Adrenal gland (tissue), 12 donors: Measurements from ENCODE around the gene RPS14. TPM values are rescaled to one million over a fixed set of nuclear protein-coding genes. Genes with fewer than 3 reads are reported as not detected.

Experiments used
- DNase-seq, 7 donors: peaks; one replicate each; pipeline ENCODE4 v3.0.0-alpha.2; 2019 to 2020
- H3K27ac ChIP-seq, 5 donors: fragments of 200-600 bp; sonication (generic) in 4 of 5; 1 replicate in 3 of 5; 2 replicates in 2 of 5; pipeline versions ENCODE4 v1.5.1 to v1.8.0; 2016 to 2020; ENCODE audit warnings: mild to moderate bottlenecking in 1 of 5
- H3K27me3 ChIP-seq: fragments of 200-600 bp; 2 replicates; pipeline ENCODE4 v1.8.0; 2021
- H3K36me3 ChIP-seq, 2 donors: fragments of 200-600 bp; replicated peaks in 1 of 2; 1 replicate in 1 of 2; 2 replicates in 1 of 2; pipeline versions ENCODE4 v1.5.1 to v1.8.0; 2018 to 2022
- H3K4me1 ChIP-seq, 2 donors: fragments of 200-600 bp; replicated peaks in 1 of 2; 1 replicate in 1 of 2; 2 replicates in 1 of 2; pipeline versions ENCODE4 v1.5.1 to v1.8.0; 2018 to 2021
- H3K4me3 ChIP-seq, 4 donors: fragments of 200-600 bp; sonication (generic) in 3 of 4; one replicate each; pipeline ENCODE4 v1.5.1; 2016 to 2018
- H3K9me3 ChIP-seq, 3 donors: fragments of 200-600 bp; sonication (generic) in 1 of 3; replicated peaks in 1 of 3; 1 replicate in 2 of 3; 2 replicates in 1 of 3; pipeline versions ENCODE4 v1.5.1 to v1.8.0; 2016 to 2021
- CTCF ChIP-seq, 6 experiments: fragments of 450-650 bp in 4 of 6; fragments of 200-600 bp in 2 of 6; sonication (generic) in 1 of 6; IDR thresholded peaks; 1 replicate in 5 of 6; 2 replicates in 1 of 6; pipeline versions ENCODE4 v1.5.1 to v1.8.0; 2016 to 2021; ENCODE audit warnings: antibody characterized with exemption in 6 of 6, mild to moderate bottlenecking in 2 of 6, moderate library complexity in 1 of 6
- POLR2A ChIP-seq, 2 donors: fragments of 450-650 bp; IDR thresholded peaks; one replicate each; pipeline ENCODE4 v1.6.1; 2017; ENCODE audit warnings: antibody characterized with exemption in 2 of 2, mild to moderate bottlenecking in 2 of 2, moderate library complexity in 1 of 2
- WGBS, 4 donors: extraction: QIAGEN DNeasy Blood & Tissue Kit in 2 of 4; methylation state at CpG; one replicate each; pipeline versions ENCODE4 v1.1.5 to v1.1.7; 2013 to 2017; 5-methylcytosine and 5-hydroxymethylcytosine counted together
- intact Hi-C, 2 donors: fragments of 100-400 bp; cut with DNase I; formaldehyde crosslinking; loops; one replicate each; pipeline versions ENCODE4 v1.14.1 to v1.15.0; 2022 to 2023
- polyA plus RNA-seq, 3 donors: library from polyadenylated mRNA; stranded (reverse); fragments of 200-250 nt in 2 of 3; fragments of 350-450 nt in 1 of 3; fragmentation: Illumina TruSeq in 1 of 3; extraction: RNeasy Lipid Tissue Mini Kit (QIAGEN cat#74804) in 1 of 3; gene quantifications; one replicate each; pipeline ENCODE4 v1.2.3, GENCODE V29; 2013 to 2014
- total RNA-seq, 9 donors: library from RNA; depleted of rRNA in 4 of 9; stranded (reverse); fragments of >200 nt in 4 of 9; fragments of 120-200 nt in 1 of 9; fragmentation: NEBNext Ultra II Directional in 1 of 9; extraction: Animal tissue kit (Norgen Biotek cat#: 25700) in 1 of 9; gene quantifications; one replicate each; pipeline versions ENCODE4 v1.1.0 to v1.2.4, GENCODE V29; 2013 to 2023
- donor health status: healthy with polysubstance abuse.
- donor health status: Bipolar disorder and iron deficiency.
- donor health status: DM: yes; HTN: yes; CAD: no.
- donor health status: DM: no; HTN: no; CAD: no.
- donor health status: DM: no; HTN: no; CAD: no.
- donor health status: DM: yes; HTN: yes; CAD: no.

RPS14 gene
- total and polyA plus RNA-seq, 12 donors, result 1,067 to 3,506 (median 1,891) TPM

- Histone ChIP-seq H3K4me1 (peaks cover 16 to 20% of the 10 kb centered on the region in 2 donors), H3K27ac (peak overlapping the region in 1 of 5 donors; percentile 55), H3K27me3 (no peaks in the 10 kb centered on the region), H3K4me3 (no peak overlapping the region), H3K36me3 (peaks cover 0 to 51% of the 10 kb centered on the region in 2 donors), H3K9me3 (no peaks in the 10 kb centered on the region)
- TF ChIP-seq POLR2A (IDR thresholded peaks at IDR 0.05) (no peak), CTCF (IDR thresholded peaks at IDR 0.05) (no peak)
- intact Hi-C loops, result no loop called here
- DNase-seq, result no peak
- WGBS, 4 donors, result 82 to 88% (median 85%) methylated on average over 3 to 4 of the region's 4 CpGs
These were observed 43.3 kb downstream of the RPS14 start for GRCh38 chr5:150406103-150406722.

- H3K4me3 ChIP-seq, result no peak overlapping the region
- H3K9me3 ChIP-seq, result no peaks in the 10 kb centered on the region
- whole genome bisulfite sequencing, 4 donors, result 88 to 95% (median 91%) methylated on average over 9 of the region's 9 CpGs
- peaks cover 0 to 59% of the 10 kb centered on the region in 2 donors for H3K36me3 ChIP-seq
- no peaks in the 10 kb centered on the region for H3K27me3 ChIP-seq
- TF ChIP-seq CTCF (IDR thresholded peaks at IDR 0.05) (no peak), POLR2A (IDR thresholded peaks at IDR 0.05) (no peak)
- no peak for DNase-seq
- intact Hi-C loops, result no loop called here
- peak overlapping the region in 1 of 5 donors; percentile 1 for H3K27ac ChIP-seq
- peaks cover 9 to 10% of the 10 kb centered on the region in 2 donors for H3K4me1 ChIP-seq
These were observed 44.4 kb downstream of the RPS14 start for GRCh38 chr5:150404941-150405816.

GRCh38 chr5:150404535-150404934 is 45.0 kb downstream of the RPS14 start:
- TF ChIP-seq CTCF (IDR thresholded peaks at IDR 0.05) (no peak), POLR2A (IDR thresholded peaks at IDR 0.05) (no peak)
- peak overlapping the region in 1 of 5 donors; percentile 11 for H3K27ac ChIP-seq
- peaks cover 6 to 7% of the 10 kb centered on the region in 2 donors for H3K4me1 ChIP-seq
- 91 to 97% (median 92%) methylated on average over 8 to 10 of the region's 10 CpGs for WGBS, 4 donors
- peaks cover 0 to 66% of the 10 kb centered on the region in 2 donors for H3K36me3 ChIP-seq
- DNase-seq, result no peak
- intact Hi-C loops, result no loop called here
- no peaks in the 10 kb centered on the region for H3K9me3 ChIP-seq
- H3K27me3 ChIP-seq, result no peaks in the 10 kb centered on the region
- H3K4me3 ChIP-seq, result no peak overlapping the region

GRCh38 chr5:150404121-150404520 is 45.4 kb downstream of the RPS14 start:
- intact Hi-C loops, result no loop called here
- no peaks in the 10 kb centered on the region for H3K27me3 ChIP-seq
- peak overlapping the region in 1 of 5 donors; percentile 11 for H3K27ac ChIP-seq
- DNase-seq, result peak in 2 of 7 donors; percentile 61 to 70
- H3K4me3 ChIP-seq, result no peak overlapping the region
- peaks cover 0 to 70% of the 10 kb centered on the region in 2 donors for H3K36me3 ChIP-seq
- no peak for TF ChIP-seq CTCF (IDR thresholded peaks at IDR 0.05)
- TF ChIP-seq POLR2A (IDR thresholded peaks at IDR 0.05), result no peak
- peaks cover 6 to 7% of the 10 kb centered on the region in 2 donors for H3K4me1 ChIP-seq
- 37 to 57% (median 45%) methylated on average over 2 to 5 of the region's 5 CpGs for WGBS, 4 donors
- no peaks in the 10 kb centered on the region for H3K9me3 ChIP-seq
